ENCODE results near the gene INPP4B.
A peak's percentile ranks its signal among the peaks of the same experiment; 100 is the strongest.

Gene INPP4B

DNA sequence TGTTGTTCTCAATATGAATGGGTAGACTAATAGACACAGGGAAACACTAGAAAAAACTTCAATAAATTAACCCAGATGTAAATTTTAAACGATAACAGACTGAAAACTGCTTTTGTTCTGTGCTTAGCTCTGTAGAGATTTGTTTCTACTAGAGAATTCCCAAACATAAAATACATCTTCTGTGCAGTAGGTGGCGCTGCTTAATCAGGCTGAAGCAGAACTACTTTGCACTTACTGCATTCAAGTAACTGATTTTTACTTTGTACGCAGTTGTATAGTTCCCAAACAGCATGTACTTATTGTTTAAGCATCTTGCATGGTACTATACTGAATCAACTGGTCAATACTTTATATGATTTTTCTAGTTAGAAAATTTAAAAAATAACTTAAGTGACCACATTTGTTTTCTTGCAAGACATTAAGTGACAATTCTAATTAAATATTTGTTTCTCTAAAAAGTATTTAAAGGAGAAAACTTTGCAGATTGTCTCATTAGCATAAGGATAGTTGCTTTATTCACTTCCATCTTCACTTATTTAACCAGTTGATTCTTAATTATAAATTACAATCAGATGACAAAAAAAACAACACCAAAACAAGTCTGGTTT lies 719.1 kb downstream of the INPP4B start:
- peak; percentile 47 for DNase-seq (ENCODE audit: low read depth)
- TF ChIP-seq, protein P1, sequence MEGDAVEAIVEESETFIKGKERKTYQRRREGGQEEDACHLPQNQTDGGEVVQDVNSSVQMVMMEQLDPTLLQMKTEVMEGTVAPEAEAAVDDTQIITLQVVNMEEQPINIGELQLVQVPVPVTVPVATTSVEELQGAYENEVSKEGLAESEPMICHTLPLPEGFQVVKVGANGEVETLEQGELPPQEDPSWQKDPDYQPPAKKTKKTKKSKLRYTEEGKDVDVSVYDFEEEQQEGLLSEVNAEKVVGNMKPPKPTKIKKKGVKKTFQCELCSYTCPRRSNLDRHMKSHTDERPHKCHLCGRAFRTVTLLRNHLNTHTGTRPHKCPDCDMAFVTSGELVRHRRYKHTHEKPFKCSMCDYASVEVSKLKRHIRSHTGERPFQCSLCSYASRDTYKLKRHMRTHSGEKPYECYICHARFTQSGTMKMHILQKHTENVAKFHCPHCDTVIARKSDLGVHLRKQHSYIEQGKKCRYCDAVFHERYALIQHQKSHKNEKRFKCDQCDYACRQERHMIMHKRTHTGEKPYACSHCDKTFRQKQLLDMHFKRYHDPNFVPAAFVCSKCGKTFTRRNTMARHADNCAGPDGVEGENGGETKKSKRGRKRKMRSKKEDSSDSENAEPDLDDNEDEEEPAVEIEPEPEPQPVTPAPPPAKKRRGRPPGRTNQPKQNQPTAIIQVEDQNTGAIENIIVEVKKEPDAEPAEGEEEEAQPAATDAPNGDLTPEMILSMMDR (IDR thresholded peaks at IDR 0.05; ENCODE audit: control insufficient read depth, insufficient read depth, low read depth, low read length, missing control alignments), result peak; percentile 76
- no peak overlapping the region for H3K4me3 ChIP-seq (ENCODE audit: control insufficient read depth, low read depth, low read length)

DNA sequence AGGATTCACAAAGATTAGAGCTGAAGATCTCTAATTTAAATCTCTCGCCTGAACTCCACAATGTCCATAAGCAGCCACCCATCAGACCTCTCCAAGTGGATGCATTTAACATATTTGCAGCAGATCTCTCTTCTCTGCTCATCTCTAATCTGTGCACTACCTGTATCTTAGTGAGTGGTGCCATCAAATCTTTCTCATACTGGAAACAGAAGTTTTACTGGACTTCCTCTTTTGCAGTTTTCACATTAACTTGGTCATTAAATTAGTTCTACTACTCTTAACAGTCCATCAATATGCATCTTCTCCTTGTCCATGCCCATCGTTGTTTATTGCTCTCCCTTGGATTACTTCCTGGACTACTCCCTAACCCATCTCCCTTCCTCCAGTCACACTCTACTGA lies 721.2 kb downstream of the INPP4B start:
- H3K4me3 ChIP-seq (ENCODE audit: control insufficient read depth, low read depth, low read length), result no peak overlapping the region
- DNase-seq (ENCODE audit: low read depth), result no peak
- TF ChIP-seq, protein P1 (IDR thresholded peaks at IDR 0.05; ENCODE audit: control insufficient read depth, insufficient read depth, low read depth, low read length, missing control alignments), result no peak

DNA sequence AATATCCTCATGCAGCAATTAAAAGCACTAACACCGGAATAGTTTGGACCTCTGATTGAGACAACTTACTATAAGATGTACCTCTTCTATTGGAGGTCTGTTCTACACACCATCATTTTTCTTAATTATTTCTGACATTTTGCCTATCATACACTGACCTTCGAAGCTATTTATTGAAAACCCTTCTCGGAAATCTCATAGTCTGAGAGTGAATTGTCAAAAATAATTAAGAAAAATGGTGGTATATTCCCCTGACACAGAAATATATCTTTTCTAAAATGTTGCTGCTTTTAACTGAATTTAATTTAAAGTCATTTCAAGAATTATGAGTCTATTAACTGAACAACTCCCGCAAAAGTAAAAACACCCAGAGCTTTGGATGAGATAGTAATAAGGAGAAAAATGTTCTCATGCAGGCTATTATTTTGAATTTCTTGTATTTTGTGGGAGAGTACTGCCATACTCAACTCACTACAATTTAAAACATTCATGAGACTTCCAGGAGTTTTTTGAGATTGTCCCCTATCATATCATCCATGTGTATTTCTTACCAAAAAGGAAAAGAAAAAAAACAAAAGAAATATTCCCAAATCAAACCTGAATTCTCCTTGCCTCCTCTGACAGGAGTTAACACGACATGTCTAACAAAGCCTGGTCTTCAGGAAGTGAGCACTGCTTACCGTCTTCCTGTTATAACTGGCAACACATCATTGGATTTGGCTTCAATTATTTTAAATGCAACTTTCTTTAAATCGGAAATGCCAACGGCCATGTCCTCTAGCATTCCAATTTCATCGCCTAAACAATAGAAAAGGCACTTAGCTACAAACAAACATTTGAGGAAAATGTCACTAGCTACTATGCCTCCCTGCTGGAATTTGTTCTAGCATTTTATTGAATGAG lies 724.4 kb downstream of the INPP4B start:
- TF ChIP-seq, protein P1 (IDR thresholded peaks at IDR 0.05; ENCODE audit: control insufficient read depth, insufficient read depth, low read depth, low read length, missing control alignments), result no peak
- DNase-seq (ENCODE audit: low read depth), result no peak
- H3K4me3 ChIP-seq (ENCODE audit: control insufficient read depth, low read depth, low read length), result no peak overlapping the region

DNA sequence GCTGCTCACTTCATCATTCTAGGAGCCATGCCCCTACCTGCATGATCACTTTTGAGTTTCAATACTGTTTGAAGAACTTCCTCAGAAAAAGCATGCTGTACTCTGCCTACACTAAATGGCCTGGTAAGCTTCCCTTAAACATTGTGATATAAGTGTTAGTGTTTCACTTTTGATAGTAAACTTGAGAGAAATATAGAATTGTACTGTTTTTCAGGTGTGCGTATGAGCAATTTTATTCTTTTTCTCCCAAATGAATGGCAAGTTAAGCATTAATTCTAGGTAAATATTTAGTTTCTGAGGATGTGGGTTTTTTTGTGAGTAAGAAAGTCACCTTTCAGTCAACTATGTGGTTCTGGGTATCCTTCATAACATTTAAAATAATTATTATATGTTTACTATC lies 725.2 kb downstream of the INPP4B start:
- no peak overlapping the region for H3K4me3 ChIP-seq (ENCODE audit: control insufficient read depth, low read depth, low read length)
- TF ChIP-seq, protein P1 (IDR thresholded peaks at IDR 0.05; ENCODE audit: control insufficient read depth, insufficient read depth, low read depth, low read length, missing control alignments), result no peak
- no peak for DNase-seq (ENCODE audit: low read depth)

DNA sequence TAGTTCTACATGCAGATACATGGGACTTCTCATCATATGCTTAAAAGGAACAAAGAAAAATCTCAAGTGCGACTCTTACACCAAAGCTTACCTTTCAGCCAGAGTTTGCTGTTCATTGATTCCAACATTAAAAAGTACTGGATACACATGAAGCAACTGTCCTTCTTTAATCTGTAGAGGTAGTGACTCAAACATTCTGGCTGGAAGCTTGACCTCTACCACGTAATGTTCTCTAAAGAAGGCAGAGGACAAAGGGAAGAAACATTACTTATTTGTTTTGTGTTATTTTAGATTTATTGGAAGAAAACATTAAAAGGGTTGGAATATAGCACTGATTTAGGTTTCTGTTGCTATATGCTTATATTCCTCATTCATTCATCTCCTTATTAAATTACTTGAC lies 733.6 kb downstream of the INPP4B start:
- no peak for DNase-seq (ENCODE audit: low read depth)
- TF ChIP-seq, protein P1 (IDR thresholded peaks at IDR 0.05; ENCODE audit: control insufficient read depth, insufficient read depth, low read depth, low read length, missing control alignments), result no peak
- no peak overlapping the region for H3K4me3 ChIP-seq (ENCODE audit: control insufficient read depth, low read depth, low read length)

DNA sequence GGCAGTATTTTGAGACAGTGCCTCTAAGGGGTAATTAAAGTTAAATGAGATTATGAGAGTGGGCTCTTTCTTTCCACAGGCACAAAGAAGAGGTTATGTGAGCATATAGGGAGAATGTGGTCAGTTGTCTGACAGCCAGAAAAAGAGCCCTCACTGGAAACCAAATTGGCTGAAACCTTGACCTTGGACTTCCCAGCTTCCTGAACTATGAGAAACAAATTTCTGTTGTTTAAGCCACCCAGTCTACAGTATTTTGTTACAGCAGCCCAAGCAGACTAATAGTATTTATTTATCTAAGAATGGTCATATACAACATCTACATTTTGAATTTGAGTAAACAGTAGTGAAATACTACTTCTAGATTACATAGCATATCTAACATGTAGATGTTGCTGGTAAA lies 736.0 kb downstream of the INPP4B start:
- TF ChIP-seq, protein P1 (IDR thresholded peaks at IDR 0.05; ENCODE audit: control insufficient read depth, insufficient read depth, low read depth, low read length, missing control alignments), result no peak
- no peak for DNase-seq (ENCODE audit: low read depth)
- H3K4me3 ChIP-seq (ENCODE audit: control insufficient read depth, low read depth, low read length), result no peak overlapping the region

All from AG09309 (cell line).